Measurements from ENCODE around the gene SMG6.
A peak's percentile ranks its signal among the peaks of the same experiment; 100 is the strongest.

DNA sequence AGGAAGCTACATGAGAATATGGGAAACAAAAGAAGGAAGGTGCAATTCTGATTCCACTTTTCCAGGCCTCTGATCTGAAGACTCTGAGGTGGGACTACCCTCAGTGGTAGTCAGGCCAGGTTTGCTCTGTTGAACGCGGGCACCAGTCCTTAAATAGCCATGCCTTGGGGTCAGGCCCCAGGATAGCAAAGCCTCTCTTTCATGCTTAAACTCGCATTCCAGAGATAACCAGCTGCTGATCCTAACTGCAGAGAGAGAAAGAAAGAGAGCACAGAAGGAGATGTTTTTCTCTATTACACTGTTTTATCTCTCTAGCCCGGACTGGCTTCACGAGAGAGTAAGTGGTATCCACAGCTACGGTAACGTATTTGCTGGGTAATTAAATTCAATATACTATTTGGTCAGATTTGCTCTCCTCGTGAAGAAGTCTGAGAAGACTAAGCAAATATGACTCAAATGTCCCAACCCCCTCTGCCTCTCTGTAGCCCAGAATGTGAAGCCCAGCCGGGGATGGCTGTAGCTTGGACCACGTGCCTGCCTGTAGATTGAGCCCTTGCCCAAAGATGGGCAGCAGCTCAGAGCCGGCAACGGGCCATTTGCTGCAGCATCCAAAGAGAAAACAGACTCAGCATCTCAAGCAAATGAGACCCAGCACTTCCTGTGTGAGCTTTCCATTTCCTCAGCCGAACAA lies 122.2 kb downstream of the SMG6 start:
- TF ChIP-seq, protein P1, sequence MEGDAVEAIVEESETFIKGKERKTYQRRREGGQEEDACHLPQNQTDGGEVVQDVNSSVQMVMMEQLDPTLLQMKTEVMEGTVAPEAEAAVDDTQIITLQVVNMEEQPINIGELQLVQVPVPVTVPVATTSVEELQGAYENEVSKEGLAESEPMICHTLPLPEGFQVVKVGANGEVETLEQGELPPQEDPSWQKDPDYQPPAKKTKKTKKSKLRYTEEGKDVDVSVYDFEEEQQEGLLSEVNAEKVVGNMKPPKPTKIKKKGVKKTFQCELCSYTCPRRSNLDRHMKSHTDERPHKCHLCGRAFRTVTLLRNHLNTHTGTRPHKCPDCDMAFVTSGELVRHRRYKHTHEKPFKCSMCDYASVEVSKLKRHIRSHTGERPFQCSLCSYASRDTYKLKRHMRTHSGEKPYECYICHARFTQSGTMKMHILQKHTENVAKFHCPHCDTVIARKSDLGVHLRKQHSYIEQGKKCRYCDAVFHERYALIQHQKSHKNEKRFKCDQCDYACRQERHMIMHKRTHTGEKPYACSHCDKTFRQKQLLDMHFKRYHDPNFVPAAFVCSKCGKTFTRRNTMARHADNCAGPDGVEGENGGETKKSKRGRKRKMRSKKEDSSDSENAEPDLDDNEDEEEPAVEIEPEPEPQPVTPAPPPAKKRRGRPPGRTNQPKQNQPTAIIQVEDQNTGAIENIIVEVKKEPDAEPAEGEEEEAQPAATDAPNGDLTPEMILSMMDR (IDR thresholded peaks at IDR 0.05), result no peak
- TF ChIP-seq POLR2A (IDR thresholded peaks at IDR 0.05), result no peak
- peak in 2 of 3 donors; percentile 65 to 78 for TF ChIP-seq POLR2AphosphoS5 (IDR thresholded peaks at IDR 0.05)
- no peak for TF ChIP-seq EP300 (IDR thresholded peaks at IDR 0.05)
